HepG2 (cell line): ENCODE data around the gene LRIT2. TPM values are rescaled to one million over a fixed set of nuclear protein-coding genes. Genes with fewer than 3 reads are reported as not detected.
"Not testable (repeated sequence)": the region's sequence is repeated elsewhere in the genome, so short reads cannot be mapped to it uniquely, and the experiment has no call there.

Experiments used
- ATAC-seq: fragments of 200-7000 bp; cut with Tn5 transposase; 3 replicates; pipeline ENCODE4 v1.9.1; 2020; ENCODE audit warnings: mild to moderate bottlenecking, moderate library complexity
- BruUV-seq: library from RNA; stranded (reverse); fragments of 400-500 nt; replicated peaks from 2 replicates; lab custom pipeline; 2021; lab: Mats Ljungman, UMichigan
- CTCF ChIA-PET: fragments of 300-600 bp; formaldehyde crosslinking; extraction: SDS; loops from one replicate; lab custom pipeline; 2021; ENCODE audit warnings: low total read pairs, inconsistent platforms, low intra/inter-chr PET ratio; lab: Yijun Ruan, JAX
- POLR2A ChIA-PET: fragments of 350-600 bp; sonication (Branson Sonifier 250); formaldehyde crosslinking; loops from one replicate; lab custom pipeline; 2020; ENCODE audit warnings: antibody characterized with exemption, inconsistent platforms; lab: Yijun Ruan, JAX
- DNase-seq: peaks from one replicate; pipeline ENCODE4 v3.0.0-alpha.2; 2015; ENCODE audit warnings: low spot score
- FAIRE-seq: peaks from 3 replicates; lab custom pipeline; 2011; peaks lifted over from hg19 to GRCh38; lab: Jason Lieb, UNC
- H2AFZ ChIP-seq: one replicate; pipeline ENCODE4 v1.6.1; 2011; ENCODE audit warnings: low read length, inconsistent platforms
- H3K27ac ChIP-seq: fragments of 300-600 bp; 3 replicates; pipeline ENCODE4 v1.8.0; 2011; ENCODE audit warnings: mixed run types, mild to moderate bottlenecking, mixed read lengths, low read length, inconsistent platforms; ENCODE audit not compliant: insufficient read depth; ENCODE audit errors: extremely low read length
- H3K27me3 ChIP-seq, 2 experiments: fragments of 200-600 bp in 1 of 2; 2 replicates in 1 of 2; 3 replicates in 1 of 2; pipeline versions ENCODE4 v1.6.0 to v1.8.0; 2011; ENCODE audit warnings: low read length in 2 of 2, mild to moderate bottlenecking in 2 of 2, moderate library complexity in 2 of 2, inconsistent platforms in 1 of 2; ENCODE audit not compliant: insufficient read depth in 2 of 2, control insufficient read depth in 1 of 2
- H3K36me3 ChIP-seq, 2 experiments: fragments of 200-600 bp in 1 of 2; replicated peaks in 1 of 2; 2 replicates in 1 of 2; 3 replicates in 1 of 2; pipeline versions ENCODE4 v1.5.1 to v1.8.0; 2011; ENCODE audit warnings: low read length in 2 of 2, inconsistent platforms in 1 of 2; ENCODE audit not compliant: insufficient read depth in 2 of 2, control insufficient read depth in 1 of 2
- H3K4me1 ChIP-seq: 2 replicates; pipeline ENCODE4 v1.5.1; 2012; ENCODE audit warnings: low read length, inconsistent platforms; ENCODE audit not compliant: insufficient read depth
- H3K4me2 ChIP-seq: 2 replicates; pipeline ENCODE4 v1.6.0; 2011; ENCODE audit warnings: low read depth, low read length, inconsistent platforms
- H3K4me3 ChIP-seq, 3 experiments: fragments of 200-600 bp in 1 of 3; sonication (generic), shearing (Covaris generic) in 1 of 3; replicated peaks in 1 of 3; 2 replicates each; pipeline ENCODE4 v1.5.1; 2011 to 2016; ENCODE audit warnings: low read length in 3 of 3, inconsistent platforms in 2 of 3, low read depth in 2 of 3, mild to moderate bottlenecking in 2 of 3, control low read depth in 1 of 3, mixed read lengths in 1 of 3; ENCODE audit not compliant: insufficient read depth in 1 of 3
- H3K79me2 ChIP-seq: one replicate; pipeline ENCODE4 v1.6.1; 2011; ENCODE audit warnings: low read length, inconsistent platforms; ENCODE audit not compliant: insufficient read depth
- H3K9ac ChIP-seq: 2 replicates; pipeline ENCODE4 v1.6.0; 2011; ENCODE audit warnings: mild to moderate bottlenecking, low read depth, low read length, inconsistent platforms; ENCODE audit not compliant: insufficient read depth
- H3K9me3 ChIP-seq: 2 replicates; pipeline ENCODE4 v1.5.1; 2012; ENCODE audit warnings: mild to moderate bottlenecking, low read length
- H4K20me1 ChIP-seq: 2 replicates; pipeline ENCODE4 v1.6.0; 2011; ENCODE audit warnings: inconsistent platforms, mild to moderate bottlenecking, low read length, moderate library complexity; ENCODE audit not compliant: insufficient read depth
- ATAD3A ChIP-seq: sonication (generic); formaldehyde crosslinking; IDR thresholded peaks from 2 replicates; pipeline ENCODE4 v1.4.0; 2020; ENCODE audit warnings: missing genetic modification reagents
- GTF2F1 ChIP-seq: fragments of 150-350 bp; IDR thresholded peaks from 2 replicates; pipeline ENCODE4 v1.6.1; 2014; ENCODE audit warnings: low read length
- KLF16 ChIP-seq, 2 experiments: sonication (generic) in 1 of 2; formaldehyde crosslinking in 1 of 2; IDR thresholded peaks; 2 replicates each; pipeline versions ENCODE4 v1.6.1 to v1.8.0; 2016 to 2023; ENCODE audit warnings: missing genetic modification reagents in 2 of 2, missing compliant biosample characterization in 1 of 2
- ZNF138 ChIP-seq: sonication (generic); formaldehyde crosslinking; IDR thresholded peaks from 2 replicates; pipeline ENCODE4 v1.5.0; 2020; ENCODE audit warnings: mild to moderate bottlenecking, low read depth, missing genetic modification reagents
- ZNF547 ChIP-seq: sonication (generic); formaldehyde crosslinking; IDR thresholded peaks from 2 replicates; pipeline ENCODE4 v1.5.1; 2020; ENCODE audit warnings: mild to moderate bottlenecking, missing genetic modification reagents
- ZNF570 ChIP-seq: sonication (generic); formaldehyde crosslinking; IDR thresholded peaks from 2 replicates; pipeline ENCODE4 v1.4.0; 2020; ENCODE audit warnings: mild to moderate bottlenecking, missing genetic modification reagents, borderline replicate concordance
- WGBS: methylation state at CpG from one replicate; pipeline ENCODE4 v1.1.6; 2017; ENCODE audit warnings: low lambda C conversion rate; 5-methylcytosine and 5-hydroxymethylcytosine counted together
- in situ Hi-C: cut with HindIII; loops from 2 replicates; pipeline ENCODE4 v1.10.0; 2017; ENCODE audit warnings: low pct_unique_long_range_greater_than_20kb; ENCODE audit not compliant: extremely low pct_ligation_motif_present
- intact Hi-C: fragments of 100-400 bp; cut with micrococcal nuclease; formaldehyde crosslinking; loops from one replicate; pipeline ENCODE4 v1.10.0; 2022; ENCODE audit not compliant: unreplicated experiment
- polyA plus RNA-seq, 8 experiments: library from polyadenylated mRNA; depleted of rRNA in 3 of 8; stranded (reverse) in 7 of 8; unstranded in 1 of 8; fragments of >200 nt; fragmentation: Illumina TruSeq in 4 of 8; extraction: Trizol in 4 of 8; gene quantifications; 2 replicates each; pipeline versions ENCODE4 v1.2.1 to v1.2.3, GENCODE V29; 2011 to 2016; ENCODE audit warnings: low read depth in 4 of 8, missing spikeins in 1 of 8, mixed read lengths in 1 of 8; ENCODE audit not compliant: insufficient read depth in 1 of 8
- total RNA-seq, 5 experiments: library from RNA; depleted of rRNA; stranded (reverse); fragments of >200 nt; fragmentation: Illumina TruSeq; extraction: Trizol; gene quantifications; 2 replicates each; pipeline ENCODE4 v1.2.3, GENCODE V29; 2016; ENCODE audit warnings: low read depth in 1 of 5
- TF ChIP-seq, protein P1 (sequence below): sonication (generic); formaldehyde crosslinking; IDR thresholded peaks from 2 replicates; pipeline ENCODE4 v1.4.0; 2020; ENCODE audit warnings: missing genetic modification reagents
- TF ChIP-seq, protein P2 (sequence below): sonication (generic); formaldehyde crosslinking; IDR thresholded peaks from 2 replicates; pipeline ENCODE4 v1.4.0; 2020; ENCODE audit warnings: missing genetic modification reagents, borderline replicate concordance

The LRIT2 gene
- total and polyA plus RNA-seq, 2 of the 13 experiments (the other 11 are each of a cell fraction or from before 2014, with no cell fraction given): not detected

DNA sequence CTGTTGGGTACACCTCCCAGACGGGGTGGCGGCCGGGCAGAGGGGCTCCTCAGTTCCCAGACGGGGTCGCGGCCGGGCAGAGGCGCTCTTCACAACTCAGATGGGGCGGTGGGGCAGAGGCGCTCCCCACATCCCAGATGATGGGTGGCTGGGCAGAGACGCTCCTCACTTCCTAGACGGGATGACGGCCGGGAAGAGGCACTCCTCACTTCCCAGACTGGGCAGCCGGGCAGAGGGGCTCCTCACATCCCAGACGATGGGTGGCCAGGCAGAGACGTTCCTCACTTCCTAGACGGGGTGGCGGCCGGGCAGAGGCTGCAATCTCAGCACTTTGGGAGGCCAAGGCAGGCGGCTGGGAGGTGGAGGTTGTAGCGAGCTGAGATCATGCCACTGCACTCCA, 45.0 kb downstream of the LRIT2 start:
- H3K9me3 ChIP-seq, H3K9ac ChIP-seq, H4K20me1 ChIP-seq, BruUV-seq, H3K27ac ChIP-seq, intact Hi-C loops, H3K4me3 ChIP-seq, CTCF ChIA-PET, POLR2A ChIA-PET, H3K4me1 ChIP-seq, H3K27me3 ChIP-seq, H3K4me2 ChIP-seq, in situ Hi-C loops, H3K36me3 ChIP-seq, H3K79me2 ChIP-seq, H2AFZ ChIP-seq, ATAC-seq, DNase-seq, FAIRE-seq: not testable (repeated sequence)
- 94% methylated on average over 7 of the region's 22 CpGs for WGBS

DNA sequence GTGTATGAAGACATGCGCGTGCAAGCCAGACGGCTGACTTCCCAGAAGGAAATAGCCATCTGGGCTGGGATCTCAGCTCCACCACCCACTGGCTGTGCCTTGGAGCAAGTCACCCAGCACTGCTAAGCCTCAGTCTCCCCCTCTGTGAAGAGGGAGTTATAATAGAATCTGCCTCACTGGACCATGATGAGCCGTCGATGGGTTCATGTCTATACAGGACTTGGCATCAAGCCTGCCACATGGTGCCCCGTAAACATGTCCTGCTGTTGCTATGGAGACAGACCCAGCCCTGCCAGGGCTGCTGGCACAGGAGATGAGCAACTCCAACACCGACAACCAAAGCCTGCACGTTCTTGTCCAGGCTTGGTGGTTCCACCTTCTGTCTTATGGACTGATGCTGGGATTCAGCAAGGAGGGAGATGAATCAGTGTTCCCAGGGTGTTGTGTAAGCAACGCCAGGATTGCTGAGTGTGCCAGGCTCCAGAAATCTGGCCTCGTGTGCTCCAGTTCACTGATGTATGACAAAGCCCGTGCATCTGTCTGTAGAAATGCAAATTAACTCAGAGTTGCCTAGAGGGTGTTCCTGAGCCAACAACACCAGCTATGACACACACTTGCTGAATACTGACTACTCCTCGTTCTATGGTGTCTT, 46.2 kb downstream of the LRIT2 start:
- H4K20me1 ChIP-seq: no peaks in the 10 kb centered on the region
- FAIRE-seq (no peak), ATAC-seq (no peak), DNase-seq (no peak)
- CTCF ChIA-PET: no interaction called here
- H3K4me1 ChIP-seq: no peaks in the 10 kb centered on the region
- intact Hi-C loops (no loop called here), in situ Hi-C loops (no loop called here)
- no peak overlapping the region for H3K27ac ChIP-seq
- no peak overlapping the region for H3K4me3 ChIP-seq
- TF ChIP-seq ZNF570 (no peak), ZNF547 (no peak), GTF2F1 (no peak), KLF16 (CRISPR knock-in tag; IDR thresholded peaks at IDR 0.05) (no peak), ZNF138 (no peak), ATAD3A (no peak)
- TF ChIP-seq, protein P1, sequence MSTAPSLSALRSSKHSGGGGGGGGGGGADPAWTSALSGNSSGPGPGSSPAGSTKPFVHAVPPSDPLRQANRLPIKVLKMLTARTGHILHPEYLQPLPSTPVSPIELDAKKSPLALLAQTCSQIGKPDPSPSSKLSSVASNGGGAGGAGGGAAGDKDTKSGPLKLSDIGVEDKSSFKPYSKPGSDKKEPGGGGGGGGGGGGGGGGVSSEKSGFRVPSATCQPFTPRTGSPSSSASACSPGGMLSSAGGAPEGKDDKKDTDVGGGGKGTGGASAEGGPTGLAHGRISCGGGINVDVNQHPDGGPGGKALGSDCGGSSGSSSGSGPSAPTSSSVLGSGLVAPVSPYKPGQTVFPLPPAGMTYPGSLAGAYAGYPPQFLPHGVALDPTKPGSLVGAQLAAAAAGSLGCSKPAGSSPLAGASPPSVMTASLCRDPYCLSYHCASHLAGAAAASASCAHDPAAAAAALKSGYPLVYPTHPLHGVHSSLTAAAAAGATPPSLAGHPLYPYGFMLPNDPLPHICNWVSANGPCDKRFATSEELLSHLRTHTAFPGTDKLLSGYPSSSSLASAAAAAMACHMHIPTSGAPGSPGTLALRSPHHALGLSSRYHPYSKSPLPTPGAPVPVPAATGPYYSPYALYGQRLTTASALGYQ (CRISPR knock-in tag): no peak
- TF ChIP-seq, protein P2, sequence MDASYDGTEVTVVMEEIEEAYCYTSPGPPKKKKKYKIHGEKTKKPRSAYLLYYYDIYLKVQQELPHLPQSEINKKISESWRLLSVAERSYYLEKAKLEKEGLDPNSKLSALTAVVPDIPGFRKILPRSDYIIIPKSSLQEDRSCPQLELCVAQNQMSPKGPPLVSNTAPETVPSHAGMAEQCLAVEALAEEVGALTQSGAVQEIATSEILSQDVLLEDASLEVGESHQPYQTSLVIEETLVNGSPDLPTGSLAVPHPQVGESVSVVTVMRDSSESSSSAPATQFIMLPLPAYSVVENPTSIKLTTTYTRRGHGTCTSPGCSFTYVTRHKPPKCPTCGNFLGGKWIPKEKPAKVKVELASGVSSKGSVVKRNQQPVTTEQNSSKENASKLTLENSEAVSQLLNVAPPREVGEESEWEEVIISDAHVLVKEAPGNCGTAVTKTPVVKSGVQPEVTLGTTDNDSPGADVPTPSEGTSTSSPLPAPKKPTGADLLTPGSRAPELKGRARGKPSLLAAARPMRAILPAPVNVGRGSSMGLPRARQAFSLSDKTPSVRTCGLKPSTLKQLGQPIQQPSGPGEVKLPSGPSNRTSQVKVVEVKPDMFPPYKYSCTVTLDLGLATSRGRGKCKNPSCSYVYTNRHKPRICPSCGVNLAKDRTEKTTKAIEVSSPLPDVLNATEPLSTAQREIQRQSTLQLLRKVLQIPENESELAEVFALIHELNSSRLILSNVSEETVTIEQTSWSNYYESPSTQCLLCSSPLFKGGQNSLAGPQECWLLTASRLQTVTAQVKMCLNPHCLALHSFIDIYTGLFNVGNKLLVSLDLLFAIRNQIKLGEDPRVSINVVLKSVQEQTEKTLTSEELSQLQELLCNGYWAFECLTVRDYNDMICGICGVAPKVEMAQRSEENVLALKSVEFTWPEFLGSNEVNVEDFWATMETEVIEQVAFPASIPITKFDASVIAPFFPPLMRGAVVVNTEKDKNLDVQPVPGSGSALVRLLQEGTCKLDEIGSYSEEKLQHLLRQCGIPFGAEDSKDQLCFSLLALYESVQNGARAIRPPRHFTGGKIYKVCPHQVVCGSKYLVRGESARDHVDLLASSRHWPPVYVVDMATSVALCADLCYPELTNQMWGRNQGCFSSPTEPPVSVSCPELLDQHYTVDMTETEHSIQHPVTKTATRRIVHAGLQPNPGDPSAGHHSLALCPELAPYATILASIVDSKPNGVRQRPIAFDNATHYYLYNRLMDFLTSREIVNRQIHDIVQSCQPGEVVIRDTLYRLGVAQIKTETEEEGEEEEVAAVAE: no peak
- H3K9me3 ChIP-seq: no peaks in the 10 kb centered on the region
- H3K4me2 ChIP-seq: no peak overlapping the region
- H2AFZ ChIP-seq: no peak overlapping the region
- no peak overlapping the region for H3K9ac ChIP-seq
- no peaks in the 10 kb centered on the region for H3K27me3 ChIP-seq
- POLR2A ChIA-PET: no interaction called here
- 33% methylated on average over 8 of the region's 12 CpGs for WGBS
- H3K79me2 ChIP-seq: no peaks in the 10 kb centered on the region
- no TSS peak for BruUV-seq
- no peaks in the 10 kb centered on the region for H3K36me3 ChIP-seq
